ENCODE data around the gene MORN5.

DNA sequence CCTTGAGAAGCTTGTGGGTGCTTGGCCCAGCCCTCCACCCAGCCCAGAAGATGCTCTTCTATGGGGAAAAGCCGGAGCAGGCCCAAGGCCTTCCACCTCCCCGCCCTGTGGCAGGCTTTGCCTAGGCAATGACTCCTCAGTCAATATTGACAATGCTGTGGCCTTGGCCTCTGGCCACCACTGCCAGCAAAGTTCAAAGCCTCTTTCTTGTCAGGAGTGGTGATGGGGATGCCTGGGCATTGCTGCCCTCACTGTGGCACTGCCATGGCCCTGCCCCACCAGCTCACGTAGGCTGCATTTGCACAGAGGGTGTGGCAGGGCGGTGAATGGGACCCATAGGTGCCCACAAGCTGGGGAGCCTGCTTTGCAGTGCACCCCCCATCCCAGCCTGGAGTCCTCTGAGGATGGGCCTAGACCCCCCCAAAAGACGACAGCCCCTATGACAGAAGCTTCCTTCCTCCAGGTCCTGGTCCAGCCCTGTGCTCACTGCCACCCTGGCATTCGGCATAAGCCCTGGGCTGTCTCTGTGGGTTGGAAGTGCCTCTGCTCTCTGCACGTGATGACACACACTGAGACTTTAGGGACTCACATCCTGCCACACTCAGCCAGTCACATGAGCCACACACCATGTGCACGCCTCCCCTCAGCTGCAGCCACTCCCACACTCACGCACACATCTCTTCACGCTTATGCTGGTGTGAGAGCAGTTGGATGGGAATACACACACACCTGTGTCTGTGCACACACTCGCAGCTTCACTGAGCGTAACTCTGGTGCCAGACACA lies 31.1 kb downstream of the MORN5 start:
- TF ChIP-seq POLR2A (IDR thresholded peaks at IDR 0.05; ENCODE audit: low read length) (no peak), EP300 (IDR thresholded peaks at IDR 0.05) (no peak), HMGXB4 (CRISPR knock-in tag; IDR thresholded peaks at IDR 0.05; ENCODE audit: borderline replicate concordance) (no peak), CTCF (IDR thresholded peaks at IDR 0.05) (no peak), HOXA7 (CRISPR knock-in tag; IDR thresholded peaks at IDR 0.05) (no peak), KDM1A (IDR thresholded peaks at IDR 0.05; ENCODE audit: low read depth) (no peak), GATA3 (IDR thresholded peaks at IDR 0.05; ENCODE audit: borderline replicate concordance) (no peak), SMC3 (IDR thresholded peaks at IDR 0.05) (no peak)
